HG03064 (cell line): ENCODE results near the gene PLOD3.
"Not testable (repeated sequence)": the region's sequence is repeated elsewhere in the genome, so short reads cannot be mapped to it uniquely, and the experiment has no call there.

Experiments
- ATAC-seq: cut with Tn5 transposase; IDR thresholded peaks from one replicate; pipeline ENCODE4 v1.9.1; 2021; ENCODE audit warnings: low read depth; ENCODE audit not compliant: unreplicated experiment

The PLOD3 gene

DNA sequence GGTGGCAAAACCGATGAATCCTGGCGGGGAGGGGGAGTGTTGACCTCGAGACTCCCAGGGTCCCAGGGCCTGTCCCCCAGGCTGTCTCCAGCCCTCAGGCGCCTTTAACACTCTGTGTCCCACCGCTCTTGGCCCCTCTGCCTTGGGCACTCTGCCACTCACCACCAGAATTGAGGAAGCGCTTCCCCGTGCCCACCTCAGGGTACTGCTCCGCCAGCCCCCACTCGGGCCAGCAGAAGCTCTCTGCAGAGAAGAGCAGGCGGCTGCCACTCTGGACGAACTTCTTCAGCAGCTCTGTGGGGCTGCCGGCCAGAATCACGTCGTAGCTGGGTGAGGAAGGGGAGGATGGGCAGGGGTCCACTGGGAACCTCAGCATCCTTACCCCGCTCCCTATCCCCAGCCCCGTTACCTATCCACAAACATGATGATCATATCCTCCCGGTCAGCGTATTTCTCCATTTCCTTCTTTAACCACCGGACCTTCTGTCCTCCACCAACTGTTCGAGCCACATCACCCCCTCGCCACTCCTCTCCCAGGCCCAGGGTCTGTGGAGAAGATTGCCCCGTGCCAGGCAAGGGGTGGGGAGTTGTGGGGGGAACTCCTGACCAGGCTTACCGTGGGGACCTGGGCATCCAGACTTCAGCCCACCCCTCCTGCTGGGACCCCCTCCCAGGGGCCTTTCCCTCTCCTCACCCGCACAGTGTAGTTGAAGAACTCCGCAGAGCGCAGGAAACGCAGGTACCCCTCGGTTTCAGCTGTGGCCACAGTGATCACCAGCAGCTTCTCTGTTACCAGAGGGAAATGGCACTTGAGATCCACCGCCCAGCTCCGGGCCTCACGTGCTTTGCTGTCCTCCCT is 1.2 kb downstream of the PLOD3 start:
- ATAC-seq = no peak

DNA sequence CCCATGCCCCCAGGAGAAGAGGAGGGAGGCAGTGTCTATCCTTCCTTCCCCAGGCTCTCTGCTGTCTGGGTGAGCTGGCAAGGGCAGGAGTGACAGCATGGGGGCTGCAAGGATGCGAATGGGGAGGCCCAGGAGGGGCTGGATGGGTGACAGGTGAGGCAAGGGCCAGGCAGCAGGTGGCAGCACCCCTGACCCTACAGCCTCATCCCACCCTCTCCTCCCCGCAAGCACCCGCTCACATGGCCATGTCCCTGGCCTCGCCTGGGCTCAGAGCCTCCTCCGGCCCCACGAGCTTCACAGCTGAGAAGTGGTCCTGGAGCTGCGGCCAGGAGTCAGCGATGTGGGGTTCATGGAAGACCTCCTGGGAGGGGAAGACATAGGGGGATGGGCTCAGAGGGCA is 5.4 kb downstream of the PLOD3 start:
- ATAC-seq = no peak

DNA sequence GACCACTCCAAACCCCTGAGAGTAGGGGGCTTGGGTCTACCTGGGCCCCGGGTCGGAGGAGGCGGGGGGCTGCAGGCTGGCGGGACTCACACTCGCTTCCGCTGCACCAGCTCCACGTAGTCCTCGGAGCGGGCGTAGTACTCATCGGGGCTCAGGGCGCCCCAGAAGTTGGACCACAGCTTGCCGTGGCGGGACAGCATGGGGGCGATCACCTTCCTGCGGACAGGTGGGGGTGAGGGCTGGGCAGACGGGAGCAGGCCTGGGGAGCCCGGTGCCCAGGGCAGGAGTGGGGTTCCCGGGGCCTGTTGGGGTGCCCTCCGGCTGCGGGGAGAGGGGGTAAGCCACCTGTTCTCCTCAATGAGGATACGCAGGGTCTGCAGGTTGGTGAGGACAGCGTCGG is 5.9 kb downstream of the PLOD3 start:
- ATAC-seq = no peak

DNA sequence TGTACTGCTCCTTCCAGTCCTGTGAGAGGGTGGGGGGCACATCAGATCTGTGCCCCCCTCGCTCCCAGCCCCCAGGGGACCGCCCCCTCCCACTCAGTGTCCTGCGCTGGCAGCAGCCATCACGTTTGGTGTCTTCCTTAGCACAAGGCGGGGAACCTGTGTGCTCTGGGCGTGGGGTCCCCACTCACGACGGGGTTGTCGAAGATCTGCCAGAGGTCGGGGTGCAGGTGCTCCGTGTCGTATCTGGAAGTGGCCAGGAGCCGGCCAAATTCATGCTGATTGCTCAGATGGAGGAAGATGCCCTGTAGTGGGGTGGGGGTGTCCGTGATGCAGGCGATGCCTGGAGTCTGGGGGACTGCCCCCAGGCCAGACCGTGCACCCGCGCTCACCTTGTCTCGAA is 7.2 kb downstream of the PLOD3 start:
- ATAC-seq = no peak

DNA sequence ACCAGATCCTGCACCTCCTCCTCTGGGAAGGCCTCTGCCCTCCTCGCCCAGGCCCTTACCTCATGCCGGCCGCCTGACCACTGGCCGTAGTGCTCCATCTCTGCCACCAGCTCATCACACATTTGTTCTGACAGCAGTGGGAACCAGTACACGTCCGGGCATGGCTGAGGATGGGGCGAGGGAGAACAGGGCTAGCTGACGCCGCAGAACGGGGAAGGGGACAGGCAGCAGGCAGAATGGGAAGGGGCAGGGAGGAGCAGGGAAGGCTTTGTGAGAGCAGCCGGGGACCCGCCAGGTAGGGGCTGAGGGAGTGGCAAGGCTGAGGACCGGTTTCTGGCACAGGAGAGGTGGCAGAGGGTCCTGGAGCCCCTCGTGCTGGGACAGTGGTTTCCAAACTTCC is 8.6 kb downstream of the PLOD3 start:
- no peak for ATAC-seq

DNA sequence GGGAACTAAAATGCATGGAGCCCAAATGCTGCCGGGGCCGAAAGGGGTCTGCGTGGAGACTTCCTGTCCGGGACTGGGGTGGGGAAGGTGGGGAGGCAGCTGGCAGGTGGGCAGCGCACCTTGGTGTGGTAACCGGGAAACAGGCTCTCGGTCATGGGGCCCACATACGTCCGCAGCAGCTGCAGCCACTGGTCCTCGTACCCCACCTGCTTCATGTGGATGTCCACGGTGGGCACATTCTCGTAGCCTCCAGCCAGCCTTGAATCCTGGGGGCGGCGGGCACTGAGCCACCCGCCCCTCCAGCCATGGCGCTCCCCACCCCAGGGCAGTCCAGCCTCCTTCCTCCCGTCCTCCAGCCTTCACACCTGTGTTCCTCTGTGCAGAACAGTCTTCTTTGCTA is 9.9 kb downstream of the PLOD3 start:
- ATAC-seq = no peak

DNA sequence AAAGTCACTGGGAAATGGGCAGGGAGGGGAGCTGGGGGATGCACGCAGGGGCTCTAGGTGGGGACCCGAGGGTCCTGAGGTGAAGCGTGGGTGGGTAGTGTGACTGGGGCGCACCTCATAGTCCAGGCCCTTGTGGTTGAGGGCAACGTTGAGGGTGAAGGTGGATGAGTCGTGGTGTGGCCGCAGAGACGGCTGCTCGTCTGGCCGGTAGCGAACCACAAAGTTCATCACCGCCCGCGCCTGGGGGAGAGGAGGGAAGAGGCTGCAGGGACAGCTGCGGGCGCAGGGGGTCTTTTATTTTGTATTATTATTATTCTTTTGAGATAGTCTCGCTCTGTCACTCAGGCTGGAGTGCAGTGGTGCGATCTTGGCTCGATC is 10.7 kb downstream of the PLOD3 start:
- ATAC-seq = no peak

DNA sequence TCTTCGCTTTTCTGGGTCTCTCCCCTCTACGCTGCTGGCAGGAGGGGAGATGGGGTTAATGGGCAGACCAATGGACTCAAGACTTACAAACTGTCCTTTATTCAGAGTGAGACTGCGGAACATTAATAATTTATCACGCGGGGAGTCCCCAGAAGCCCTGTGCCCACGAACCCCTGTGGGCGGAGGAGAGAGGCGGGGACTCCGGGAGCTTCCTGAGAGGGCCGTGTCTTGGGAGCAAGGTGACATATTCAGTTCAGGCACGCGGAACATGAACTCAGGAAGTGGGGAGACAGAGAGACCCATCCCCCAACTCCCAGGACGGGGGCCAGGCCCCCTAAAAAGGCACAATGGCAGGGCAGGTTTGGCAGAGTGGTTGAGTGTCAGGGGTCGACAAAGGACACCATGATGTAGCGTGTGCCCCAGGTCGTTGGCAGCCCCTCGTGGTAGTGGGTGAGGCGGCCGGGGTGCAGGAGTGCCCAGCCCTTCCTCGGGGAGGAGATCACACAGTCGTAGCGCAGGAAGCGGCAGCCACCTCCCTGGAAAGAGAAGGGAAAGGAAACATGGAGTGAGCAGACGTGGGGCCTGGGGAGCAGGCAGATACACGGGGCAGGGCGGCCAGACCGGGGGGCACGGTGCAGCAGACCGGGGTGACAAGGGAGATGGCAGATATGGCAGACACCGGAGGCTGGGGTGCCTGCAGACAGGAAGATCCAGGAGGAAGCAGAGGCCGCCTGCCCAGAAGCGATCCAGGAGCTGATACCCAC is 11.3 kb downstream of the PLOD3 start:
- ATAC-seq = no peak

DNA sequence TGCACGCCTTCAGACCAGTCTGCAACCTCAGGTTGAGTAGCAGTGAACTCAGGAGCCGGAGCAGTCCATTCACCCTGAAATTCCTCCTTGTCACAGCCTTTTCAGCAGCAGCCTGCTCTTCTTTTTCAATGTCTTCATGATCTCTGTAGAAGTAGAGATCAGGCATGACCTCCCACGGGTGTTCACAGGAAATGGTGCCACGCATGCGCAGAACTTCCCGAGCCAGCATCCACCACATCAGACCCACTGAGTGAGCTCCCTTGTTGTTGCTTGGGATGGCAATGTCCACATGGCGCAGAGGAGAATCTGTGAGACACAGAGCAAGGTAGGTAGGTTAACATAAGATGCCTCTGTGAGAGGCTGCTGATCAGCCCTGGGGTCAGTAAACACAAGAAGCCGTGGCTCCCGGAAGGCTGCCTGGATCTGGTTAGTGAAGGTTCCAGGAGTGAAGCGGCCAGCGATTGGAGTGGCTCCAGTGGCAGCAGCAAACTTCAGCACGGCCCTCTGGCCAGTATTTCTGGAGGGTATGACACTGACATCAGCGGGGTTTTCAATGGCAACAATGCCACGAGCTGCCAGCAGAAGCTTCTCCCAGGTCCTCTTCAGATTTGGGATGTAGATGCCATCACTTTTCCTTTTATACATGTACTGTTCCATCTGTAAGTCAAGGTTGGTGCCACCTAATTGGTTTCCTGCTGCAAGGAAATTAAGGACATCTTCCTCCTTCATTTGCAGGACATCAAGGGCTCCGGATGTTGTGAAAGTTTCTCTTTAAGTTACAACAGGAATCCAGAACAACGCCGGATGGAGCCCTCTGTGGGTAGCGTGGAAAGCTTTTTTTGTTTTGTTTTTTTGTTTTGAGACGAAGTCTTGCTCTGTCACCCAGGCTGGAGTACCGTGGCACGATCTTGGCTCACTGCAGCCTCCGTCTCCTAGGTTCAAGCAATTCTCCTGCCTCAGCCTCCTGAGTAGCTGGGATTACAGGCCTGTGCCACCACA is 13.3 kb downstream of the PLOD3 start:
- ATAC-seq = not testable (repeated sequence)

DNA sequence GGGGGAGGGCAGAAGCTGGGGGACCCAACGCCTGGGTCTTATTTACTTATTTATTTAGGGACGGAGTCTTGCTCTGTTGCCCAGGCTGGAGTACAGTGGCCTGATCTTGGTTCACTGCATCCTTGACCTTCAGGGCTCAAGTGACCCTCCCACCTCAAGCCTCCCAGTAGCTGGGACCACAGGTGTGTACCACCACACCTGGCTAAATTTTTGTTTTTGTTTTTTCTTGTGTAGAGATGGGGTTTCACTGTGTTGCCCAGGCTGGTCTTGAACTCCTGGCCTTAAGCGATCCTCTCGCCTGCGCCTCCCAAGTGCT is 14.8 kb downstream of the PLOD3 start:
- no peak for ATAC-seq

DNA sequence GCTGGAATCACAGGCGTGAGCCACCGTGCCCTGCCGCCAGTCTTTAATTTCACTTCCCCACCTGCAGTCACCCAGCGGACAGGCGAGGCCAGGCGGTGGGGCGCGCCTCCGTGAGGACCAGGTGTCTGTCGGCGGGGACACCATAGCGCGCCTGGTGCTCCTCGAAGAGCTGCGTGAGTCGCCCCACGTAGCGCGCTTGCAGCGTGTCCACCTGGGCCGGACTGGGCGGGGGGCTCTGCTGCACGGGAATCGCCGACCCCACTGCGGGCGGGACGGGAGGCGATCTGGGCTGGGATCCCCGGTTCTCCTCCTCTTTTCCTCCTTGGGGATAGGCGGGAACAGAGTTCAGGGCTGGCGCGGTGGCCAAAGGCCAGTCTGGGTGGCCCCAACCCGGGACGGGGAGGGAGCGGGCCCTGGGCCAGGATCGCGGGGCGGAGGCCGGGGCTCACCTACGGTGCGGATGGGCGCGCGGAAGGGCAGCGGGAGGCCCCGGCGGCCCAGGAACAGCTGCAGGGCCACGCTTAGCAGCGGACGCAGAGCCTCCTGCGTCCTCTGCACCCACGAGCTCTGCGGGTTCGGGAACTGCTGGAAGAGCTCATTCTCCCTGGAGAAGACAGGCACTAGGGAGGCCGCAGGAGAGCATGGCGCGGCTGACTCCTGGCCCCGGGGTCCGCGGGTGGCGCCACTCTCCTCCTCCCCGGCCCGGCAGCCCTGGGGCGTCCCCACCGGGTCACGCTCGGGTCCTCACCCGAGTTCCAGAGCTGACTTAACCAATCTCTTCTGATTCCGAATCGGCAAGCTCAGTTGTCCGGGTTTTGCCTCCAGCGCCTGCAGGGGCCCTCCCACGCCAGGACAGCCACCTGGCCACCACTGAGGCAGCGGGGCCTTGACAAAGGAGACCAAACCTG is 15.4 kb downstream of the PLOD3 start:
- ATAC-seq = no peak

DNA sequence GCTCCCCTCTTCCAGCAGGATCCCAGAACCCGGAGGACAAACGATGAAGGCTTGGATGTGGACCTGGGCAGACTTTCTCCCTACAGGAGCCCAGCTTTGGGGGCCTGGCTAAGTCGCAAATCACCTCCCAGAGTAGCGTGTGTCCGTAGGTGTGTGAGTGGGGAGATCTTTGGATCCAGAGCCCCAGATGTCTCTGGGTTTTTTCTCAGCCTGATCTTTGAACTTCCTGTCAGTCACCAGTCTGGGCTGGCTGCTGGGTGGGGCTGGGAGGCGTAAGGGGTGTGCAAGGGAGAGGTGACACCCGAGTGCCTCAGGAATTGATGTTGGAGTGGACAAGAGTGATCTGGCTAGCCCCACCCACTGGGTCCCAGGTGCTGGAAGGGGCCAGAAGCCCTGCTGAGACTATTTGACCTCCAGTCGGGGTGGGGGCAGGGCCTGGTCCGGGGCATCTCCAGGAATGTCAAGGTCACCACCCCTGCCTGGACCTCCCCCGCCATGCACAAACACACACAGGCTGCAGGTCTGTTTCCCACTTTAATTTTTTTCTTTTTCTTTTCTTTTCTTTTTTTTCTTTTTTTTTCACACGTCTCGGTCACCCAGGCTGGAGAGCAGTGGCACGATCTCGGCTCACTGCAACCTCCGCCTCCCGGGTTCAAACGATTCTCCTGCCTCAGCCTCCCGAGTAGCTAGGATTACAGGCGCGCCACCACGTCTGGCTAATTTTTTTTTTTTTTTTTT is 16.4 kb downstream of the PLOD3 start, which contains the start of gene MOGAT3:
MOGAT3 (minus strand) TSS at position 175 of the 738 bp plus-strand sequence. CDS start 182 bp downstream, outside the sequence.
- ATAC-seq = no peak

DNA sequence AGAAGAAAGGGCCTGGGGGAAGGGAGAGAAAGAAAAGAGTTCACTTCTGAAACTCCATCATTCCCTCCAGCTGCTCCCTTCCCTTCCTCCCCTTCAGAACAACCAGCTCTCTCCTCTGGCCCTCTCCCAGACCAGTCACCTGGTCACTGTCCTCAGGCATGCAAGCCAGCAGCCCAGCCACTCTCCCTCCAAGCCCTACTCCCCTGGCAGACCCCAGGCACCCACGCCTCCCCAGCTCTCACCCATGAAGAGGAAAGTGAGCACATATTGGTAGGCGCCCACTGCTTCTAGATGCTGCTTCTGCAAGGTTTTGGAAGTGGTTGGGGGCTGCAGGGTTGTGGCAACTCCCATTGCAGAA is 16.9 kb downstream of the PLOD3 start:
- ATAC-seq = no peak

DNA sequence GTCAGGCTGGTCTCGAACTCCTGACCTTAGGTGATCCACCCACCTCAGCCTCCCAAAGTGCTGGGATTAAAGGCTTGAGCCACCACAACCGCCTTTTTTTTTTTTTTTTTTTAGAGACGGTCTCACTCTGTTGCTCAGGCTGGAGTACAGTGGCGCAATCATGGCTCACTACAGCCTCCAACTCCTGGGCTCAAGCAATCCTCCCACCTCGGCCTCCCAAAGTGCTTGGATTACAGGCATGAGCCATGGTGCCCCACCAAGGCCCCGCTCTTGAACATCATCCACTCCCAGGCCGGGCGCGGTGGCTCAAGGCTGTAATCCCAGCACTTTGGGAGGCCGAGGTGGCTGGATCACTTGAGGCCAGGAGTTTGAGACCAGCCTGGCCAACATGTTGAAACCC is 17.9 kb downstream of the PLOD3 start:
- not testable (repeated sequence) for ATAC-seq

DNA sequence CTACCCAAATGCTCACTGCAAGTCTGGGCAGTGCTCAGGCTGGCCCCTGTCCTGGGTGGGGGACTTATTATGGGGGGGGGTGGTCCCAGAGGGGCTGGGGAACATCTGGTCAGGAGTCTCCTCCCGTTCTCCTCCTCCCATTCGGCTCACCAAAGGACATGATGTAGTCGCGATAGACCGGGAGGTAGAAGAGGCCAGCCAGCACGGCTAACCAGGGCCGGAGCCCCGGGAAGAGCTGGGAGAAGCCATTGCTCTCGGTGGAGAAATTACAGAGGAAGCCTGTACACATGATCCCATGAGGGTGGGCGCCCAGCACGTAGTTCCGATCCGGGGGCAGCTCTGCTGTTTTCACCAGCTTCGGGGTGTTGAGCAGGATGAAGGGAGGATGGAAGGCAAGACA is 18.9 kb downstream of the PLOD3 start:
- no peak for ATAC-seq

DNA sequence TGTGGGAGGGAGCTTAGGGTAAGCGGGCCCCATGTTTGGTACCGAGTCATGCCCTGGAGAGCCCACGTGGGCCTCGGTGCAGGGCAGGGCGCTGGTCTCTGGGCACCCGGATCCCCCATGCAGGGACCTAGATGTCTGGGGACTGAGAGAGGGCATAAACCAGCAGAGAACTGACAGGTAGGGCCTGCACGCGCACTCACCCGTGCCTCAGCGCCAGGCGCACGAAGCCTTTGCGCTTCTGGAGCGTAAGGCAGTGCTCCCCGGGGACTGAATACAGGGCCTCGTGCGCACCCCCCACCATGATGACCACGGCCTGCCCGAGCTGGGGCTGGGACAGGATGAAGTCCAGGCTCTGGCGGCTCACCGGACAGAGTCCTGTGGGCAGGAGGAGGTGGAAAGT is 19.4 kb downstream of the PLOD3 start:
- ATAC-seq = no peak

DNA sequence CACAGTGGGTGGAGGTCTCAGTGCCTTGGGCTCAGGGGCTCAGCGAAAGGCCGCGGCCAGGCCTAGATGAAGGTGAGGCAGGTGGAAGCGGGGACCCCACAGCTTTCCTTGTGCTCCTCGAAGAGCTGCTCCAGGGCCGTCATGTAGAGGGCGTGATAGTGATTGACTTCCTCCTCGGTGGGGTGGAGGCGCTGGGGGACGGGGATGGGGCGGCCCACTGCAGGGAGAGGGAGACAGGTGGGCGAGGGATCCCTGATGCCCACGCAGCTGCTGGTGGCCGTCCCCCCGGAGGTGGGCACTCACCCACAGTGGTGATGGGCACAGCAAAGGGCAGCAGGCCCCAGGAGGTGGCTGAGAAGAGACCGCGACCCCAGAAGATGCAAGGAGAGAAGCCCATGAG is 21.5 kb downstream of the PLOD3 start:
- ATAC-seq = no peak

DNA sequence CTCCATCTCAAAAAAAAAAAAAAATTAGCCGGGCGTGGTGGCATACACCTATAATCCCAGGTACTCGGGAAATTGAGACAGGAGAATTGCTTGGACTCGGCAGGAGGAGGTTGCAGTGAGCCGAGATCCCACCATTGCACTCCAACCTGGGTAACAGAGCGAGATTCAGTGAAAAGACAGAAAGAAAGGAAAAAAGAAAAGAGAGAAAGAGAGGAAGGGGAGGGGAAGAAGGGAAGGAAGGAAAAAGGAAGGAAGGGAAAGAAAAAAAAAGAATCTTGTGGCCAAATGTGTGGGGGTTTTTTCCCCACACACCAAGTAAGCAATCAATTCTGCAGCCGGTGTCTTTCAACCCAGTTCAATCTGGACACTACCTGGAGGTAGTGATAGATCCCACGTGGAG is 28.3 kb downstream of the PLOD3 start:
- ATAC-seq = no peak

DNA sequence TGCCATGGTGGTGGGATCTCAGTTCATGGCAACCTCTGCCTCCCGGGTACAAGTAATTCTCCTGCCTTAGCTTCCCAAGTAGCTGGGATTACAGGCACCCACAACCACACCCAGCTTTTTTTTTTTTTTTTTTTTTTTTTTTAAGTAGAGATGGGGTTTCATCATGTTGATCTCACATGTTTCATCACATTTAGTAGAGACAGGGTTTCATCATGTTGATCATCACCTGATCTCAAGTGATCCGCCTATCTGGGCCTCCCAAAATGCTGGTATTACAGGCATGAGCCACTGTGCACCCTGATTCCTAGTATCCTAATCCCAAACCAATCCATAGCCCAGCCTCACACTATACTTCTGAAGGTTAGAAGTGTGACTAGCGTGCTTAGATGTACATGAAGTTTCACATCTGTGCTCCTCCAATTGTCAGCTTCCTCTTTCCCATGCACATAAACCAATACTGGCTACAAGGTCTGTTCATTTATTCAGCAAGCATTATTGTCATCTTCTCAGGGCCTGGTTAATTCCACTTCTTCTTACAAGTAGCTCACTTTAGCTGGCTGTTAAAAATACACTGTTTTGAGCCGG is 30.4 kb downstream of the PLOD3 start:
- no peak for ATAC-seq
